Adipocyte (in vitro differentiated cells): ENCODE results near the gene WASHC4.
A peak's percentile ranks its signal among the peaks of the same experiment; 100 is the strongest.

Experiments
- DNase-seq: peaks from one replicate; pipeline ENCODE4 v3.0.0-alpha.2; 2015; ENCODE audit warnings: low read depth
- H3K27me3 ChIP-seq: replicated peaks from 2 replicates; pipeline ENCODE4 v1.7.0; 2013; ENCODE audit warnings: mild to moderate bottlenecking, low read length, moderate library complexity; ENCODE audit not compliant: control insufficient read depth, insufficient read depth
- H3K36me3 ChIP-seq: 2 replicates; pipeline ENCODE4 v1.7.0; 2013; ENCODE audit warnings: low read length, mild to moderate bottlenecking, moderate library complexity; ENCODE audit not compliant: control insufficient read depth, insufficient read depth, severe bottlenecking
- H3K4me1 ChIP-seq: 2 replicates; pipeline ENCODE4 v1.7.0; 2013; ENCODE audit warnings: mild to moderate bottlenecking, low read length, moderate library complexity; ENCODE audit not compliant: control insufficient read depth, insufficient read depth
- H3K4me3 ChIP-seq: 2 replicates; pipeline ENCODE4 v1.7.0; 2013; ENCODE audit warnings: mild to moderate bottlenecking, low read length, moderate library complexity
- H3K9ac ChIP-seq: 2 replicates; pipeline ENCODE4 v1.7.0; 2013; ENCODE audit warnings: mild to moderate bottlenecking, low read length, moderate library complexity
- H3K9me3 ChIP-seq: 2 replicates; pipeline ENCODE4 v1.7.0; 2013; ENCODE audit warnings: mild to moderate bottlenecking, low read length, moderate library complexity; ENCODE audit not compliant: control insufficient read depth

WASHC4 gene

DNA sequence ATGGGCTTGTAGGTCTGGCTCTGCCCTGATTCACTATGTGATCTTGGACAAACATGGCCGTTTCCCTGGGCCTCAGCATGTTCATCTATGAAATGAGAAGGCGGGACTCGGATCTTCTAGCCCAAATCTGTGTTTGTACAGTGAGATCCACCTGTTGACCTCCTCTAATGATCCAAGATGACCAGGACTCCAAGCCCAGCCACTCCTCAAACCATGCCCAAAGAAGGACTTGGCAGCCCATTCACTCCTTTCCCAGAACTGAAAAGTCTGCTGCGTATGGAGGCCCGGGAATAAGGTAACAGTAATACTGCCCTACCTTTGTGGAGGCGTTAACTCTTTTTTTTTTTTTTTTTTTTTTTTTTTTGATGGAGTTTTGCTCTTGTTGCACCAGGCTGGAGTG lies 88.6 kb downstream of the WASHC4 start:
- no peaks in the 10 kb centered on the region for H3K9me3 ChIP-seq

DNA sequence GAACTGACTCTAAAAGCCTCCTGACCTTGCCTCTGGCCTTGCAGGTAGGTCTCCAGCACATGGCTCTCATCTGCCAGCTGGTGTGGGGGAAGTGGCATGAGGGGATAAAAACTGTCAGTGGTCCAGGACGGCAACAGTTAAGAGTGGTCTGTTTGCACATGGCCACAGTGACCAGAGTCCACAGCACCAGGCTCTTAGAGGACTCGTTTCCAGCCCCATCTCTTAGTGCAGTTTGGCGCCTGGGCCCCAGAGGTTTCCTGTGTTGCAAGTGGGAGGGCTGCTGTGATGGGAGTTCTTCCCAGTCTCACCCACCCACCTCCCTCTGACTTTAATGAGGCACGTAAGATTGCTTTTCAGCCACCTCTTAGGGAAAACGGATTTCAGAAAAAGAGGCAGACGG lies 91.4 kb downstream of the WASHC4 start:
- DNase-seq, result no peak
- H3K9ac ChIP-seq, result no peak overlapping the region
- H3K36me3 ChIP-seq, result peaks cover 97% of the 10 kb centered on the region
- peaks cover 6% of the 10 kb centered on the region for H3K4me1 ChIP-seq
- no peaks in the 10 kb centered on the region for H3K9me3 ChIP-seq
- H3K4me3 ChIP-seq, result no peak overlapping the region
- no peaks in the 10 kb centered on the region for H3K27me3 ChIP-seq

More for the DNA sequence above, 88.6 kb downstream of the WASHC4 start:
- H3K4me1 ChIP-seq, result peaks cover 2% of the 10 kb centered on the region
- no peak overlapping the region for H3K4me3 ChIP-seq
- DNase-seq, result no peak
- H3K9ac ChIP-seq, result no peak overlapping the region
- H3K27me3 ChIP-seq, result no peaks in the 10 kb centered on the region
- H3K36me3 ChIP-seq, result peaks cover 97% of the 10 kb centered on the region

DNA sequence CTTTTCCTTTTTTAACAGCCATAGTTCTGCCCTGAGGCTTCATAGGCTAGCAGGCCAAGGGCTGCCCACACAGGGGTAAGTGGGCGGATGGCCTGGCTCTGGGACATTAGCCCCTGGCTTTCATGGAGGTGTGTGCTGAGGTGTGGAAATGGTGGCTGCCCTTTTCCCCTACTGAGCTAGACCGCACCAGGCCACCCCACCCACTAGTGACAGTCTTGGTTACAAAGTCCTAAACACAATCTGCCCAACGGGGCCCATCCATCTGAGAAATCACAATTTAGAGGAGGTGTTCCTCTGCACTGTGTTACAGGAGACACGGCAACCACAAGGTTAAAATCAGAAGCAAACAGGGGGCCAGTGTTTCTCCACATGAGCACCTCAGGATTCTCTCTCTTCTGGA lies 92.9 kb downstream of the WASHC4 start:
- no peak for DNase-seq
- no peaks in the 10 kb centered on the region for H3K27me3 ChIP-seq
- H3K9ac ChIP-seq, result no peak overlapping the region
- peaks cover 97% of the 10 kb centered on the region for H3K36me3 ChIP-seq
- H3K9me3 ChIP-seq, result no peaks in the 10 kb centered on the region
- no peak overlapping the region for H3K4me3 ChIP-seq
- H3K4me1 ChIP-seq, result peaks cover 15% of the 10 kb centered on the region

DNA sequence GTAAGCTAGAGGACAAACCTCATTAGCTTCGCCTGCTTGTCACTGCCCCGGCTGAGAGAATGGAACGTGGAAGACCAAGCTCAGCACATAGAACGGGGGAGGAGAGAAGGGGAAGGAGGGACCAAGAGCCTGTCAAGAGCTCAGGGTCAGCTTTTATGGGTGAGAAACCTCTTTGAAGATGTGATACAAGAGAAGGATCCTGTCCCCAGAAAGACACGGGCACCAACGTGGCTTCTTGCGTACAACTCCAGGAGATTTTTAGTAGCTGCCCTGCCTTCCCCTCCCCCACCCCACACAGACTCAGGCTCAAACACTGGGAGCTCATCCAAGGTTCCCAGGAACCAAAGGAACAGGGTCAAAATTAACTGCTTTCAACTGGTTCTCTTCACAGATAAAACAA lies 93.8 kb downstream of the WASHC4 start:
- no peak for DNase-seq
- Histone ChIP-seq H3K36me3 (peaks cover 97% of the 10 kb centered on the region), H3K27me3 (no peaks in the 10 kb centered on the region), H3K9me3 (no peaks in the 10 kb centered on the region), H3K9ac (no peak overlapping the region), H3K4me1 (peaks cover 23% of the 10 kb centered on the region), H3K4me3 (no peak overlapping the region)

DNA sequence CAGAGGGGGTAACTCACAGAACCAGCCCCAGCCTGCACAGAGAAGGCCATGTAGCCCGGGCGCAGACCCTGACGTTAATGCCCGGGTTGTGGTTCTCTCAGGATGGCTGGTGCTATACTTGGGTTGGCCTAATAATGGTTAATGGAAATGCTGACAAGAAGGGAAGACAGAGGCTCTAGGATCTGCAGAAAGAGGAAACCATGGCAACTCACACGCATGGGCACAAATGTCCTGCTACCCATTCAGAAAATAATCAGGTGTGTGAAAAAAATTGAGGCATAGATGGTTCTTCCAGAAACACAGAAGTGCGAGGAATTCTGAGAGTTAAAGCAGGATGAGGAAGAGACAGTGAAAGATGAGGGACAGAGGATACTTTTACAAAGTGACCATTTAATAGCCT lies 94.7 kb downstream of the WASHC4 start:
- DNase-seq, result no peak
- no peak overlapping the region for H3K9ac ChIP-seq
- H3K36me3 ChIP-seq, result peaks cover 97% of the 10 kb centered on the region
- H3K27me3 ChIP-seq, result no peaks in the 10 kb centered on the region
- H3K9me3 ChIP-seq, result no peaks in the 10 kb centered on the region
- H3K4me1 ChIP-seq, result peaks cover 23% of the 10 kb centered on the region
- no peak overlapping the region for H3K4me3 ChIP-seq

DNA sequence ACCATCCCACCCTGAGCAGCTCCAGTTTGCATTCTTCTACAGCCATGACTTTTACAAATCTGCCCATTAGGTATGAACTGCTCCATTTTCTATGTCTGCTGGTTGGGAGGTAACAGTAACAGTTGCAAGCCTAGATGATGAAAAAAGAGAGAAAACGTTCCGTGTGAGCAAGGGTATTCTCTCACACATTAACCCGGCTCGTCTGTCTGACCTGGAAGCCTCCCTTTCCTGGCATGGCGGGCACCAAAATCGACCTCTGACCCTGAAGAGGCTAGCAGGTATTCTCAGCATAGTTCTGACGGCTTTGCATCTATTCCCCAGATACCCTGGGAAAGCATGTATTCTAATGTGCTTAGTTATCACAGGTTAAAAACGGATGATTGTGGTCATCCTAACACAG lies 96.6 kb downstream of the WASHC4 start:
- Histone ChIP-seq H3K9me3 (no peaks in the 10 kb centered on the region), H3K9ac (no peak overlapping the region), H3K4me3 (no peak overlapping the region), H3K27me3 (no peaks in the 10 kb centered on the region), H3K4me1 (peaks cover 23% of the 10 kb centered on the region), H3K36me3 (peaks cover 97% of the 10 kb centered on the region)
- no peak for DNase-seq

DNA sequence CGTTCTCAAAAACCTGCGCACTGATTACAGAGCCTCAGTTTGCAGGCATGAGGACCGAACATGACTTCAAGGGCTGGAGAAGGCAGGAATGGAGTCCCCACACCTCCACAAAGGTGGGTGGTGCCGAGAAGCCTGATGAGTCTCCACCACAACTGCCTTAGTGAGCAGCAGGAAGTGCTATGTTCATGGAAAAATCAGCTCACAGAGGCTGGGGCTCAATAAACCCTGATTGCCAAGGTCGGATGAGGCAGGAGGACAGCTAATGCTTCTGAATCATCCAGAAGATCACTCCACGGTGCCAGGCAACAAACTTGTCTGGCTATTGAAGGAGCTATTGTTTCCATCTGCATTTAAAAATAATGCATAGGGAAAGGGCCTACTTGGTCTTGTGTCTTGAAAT lies 97.4 kb downstream of the WASHC4 start:
- Histone ChIP-seq H3K4me1 (peaks cover 23% of the 10 kb centered on the region), H3K4me3 (no peak overlapping the region), H3K27me3 (no peaks in the 10 kb centered on the region), H3K36me3 (peaks cover 99% of the 10 kb centered on the region), H3K9me3 (no peaks in the 10 kb centered on the region), H3K9ac (peak overlapping the region; percentile 31)
- DNase-seq, result peak; percentile 56

DNA sequence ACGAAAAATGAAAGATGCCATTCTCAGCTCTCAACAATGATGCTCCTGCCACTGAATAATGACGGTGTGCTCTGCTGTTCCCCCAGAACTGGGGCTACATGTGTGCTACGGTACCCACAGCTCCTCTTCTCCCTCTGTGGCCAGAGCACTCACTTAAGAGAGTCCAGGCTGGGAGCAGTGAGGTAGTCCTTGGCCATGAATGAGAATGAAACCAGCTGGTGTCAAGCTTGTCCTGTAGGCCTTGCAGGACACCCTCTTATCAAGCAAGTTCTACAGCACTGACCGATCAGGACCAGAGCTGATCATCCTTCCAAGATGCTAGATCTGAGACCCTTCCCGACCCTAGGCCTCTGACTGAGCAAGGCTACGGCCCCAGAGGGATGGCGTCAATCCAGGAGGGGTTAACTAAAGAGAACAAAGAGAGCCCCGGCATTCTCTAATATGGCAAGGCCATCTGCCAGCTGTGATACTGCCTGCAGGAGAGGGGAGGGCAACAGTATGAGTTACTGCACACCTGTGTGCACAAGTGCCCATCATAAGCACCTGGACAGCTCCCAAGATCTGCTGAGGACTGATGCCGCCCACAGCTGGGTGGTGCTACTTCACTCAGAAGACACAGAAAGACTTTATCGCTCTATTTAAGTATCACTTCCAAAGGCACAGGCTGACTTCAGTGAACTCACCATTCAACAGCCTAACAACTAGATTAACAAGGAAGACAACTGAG lies 98.0 kb downstream of the WASHC4 start:
- Histone ChIP-seq H3K4me3 (no peak overlapping the region), H3K36me3 (peaks cover 98% of the 10 kb centered on the region), H3K27me3 (no peaks in the 10 kb centered on the region), H3K4me1 (peaks cover 21% of the 10 kb centered on the region), H3K9ac (peak overlapping the region; percentile 31), H3K9me3 (no peaks in the 10 kb centered on the region)
- DNase-seq, result no peak

DNA sequence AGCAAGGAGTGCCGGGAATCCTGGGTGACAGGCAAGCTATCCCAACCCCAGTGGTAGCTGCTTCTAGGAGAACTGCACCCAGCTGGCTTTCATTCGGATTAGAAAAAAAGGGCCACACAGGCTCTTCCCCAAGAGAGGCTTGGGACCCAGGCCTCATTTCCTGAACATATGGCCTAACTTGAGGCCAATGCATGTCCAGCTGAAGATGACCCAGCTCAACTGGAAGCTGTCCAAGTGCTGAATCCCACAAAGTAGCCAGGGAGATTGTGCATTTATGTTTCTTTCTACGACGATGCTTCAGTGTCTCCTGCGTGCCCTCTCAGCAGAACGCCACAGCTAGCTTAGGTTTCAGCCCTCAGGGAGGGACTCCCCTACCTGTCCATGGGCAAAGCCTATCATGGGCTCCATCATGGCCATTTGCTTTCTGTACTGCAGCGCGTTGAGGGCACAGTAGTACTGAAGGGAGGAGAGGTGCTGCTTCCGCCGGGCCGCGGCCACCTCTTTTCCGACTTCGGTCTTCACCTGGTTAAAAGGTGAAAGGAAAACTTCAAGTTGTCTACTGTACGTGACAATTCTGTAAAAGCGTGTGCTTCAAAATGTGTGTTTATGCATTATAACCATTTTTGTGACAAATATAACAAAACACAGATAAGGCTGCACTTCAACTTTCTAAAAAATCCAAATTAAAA lies 99.3 kb downstream of the WASHC4 start:
- Histone ChIP-seq H3K9ac (no peak overlapping the region), H3K27me3 (no peaks in the 10 kb centered on the region), H3K36me3 (peaks cover 93% of the 10 kb centered on the region), H3K4me3 (no peak overlapping the region), H3K4me1 (peaks cover 29% of the 10 kb centered on the region), H3K9me3 (no peaks in the 10 kb centered on the region)
- DNase-seq, result no peak

DNA sequence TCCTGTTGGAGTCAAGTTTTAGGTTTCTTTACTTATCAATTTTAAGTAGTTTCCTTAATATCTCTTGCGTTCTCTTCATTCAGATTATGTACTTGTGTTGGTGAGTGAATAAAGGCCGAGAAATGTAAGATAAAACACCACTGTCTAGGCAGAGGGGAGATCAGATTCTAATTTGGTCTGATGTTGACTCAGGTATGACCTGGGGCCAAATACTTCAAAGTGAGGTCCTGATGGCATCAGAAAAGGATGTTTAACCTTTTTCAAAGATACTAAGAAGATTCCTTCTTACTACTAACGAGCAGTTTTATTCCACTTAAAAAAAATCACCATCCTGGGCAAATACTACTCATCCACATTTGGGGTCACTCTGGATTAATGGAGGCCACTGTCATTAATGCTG lies 101.6 kb downstream of the WASHC4 start:
- peaks cover 89% of the 10 kb centered on the region for H3K36me3 ChIP-seq
- no peak for DNase-seq

DNA sequence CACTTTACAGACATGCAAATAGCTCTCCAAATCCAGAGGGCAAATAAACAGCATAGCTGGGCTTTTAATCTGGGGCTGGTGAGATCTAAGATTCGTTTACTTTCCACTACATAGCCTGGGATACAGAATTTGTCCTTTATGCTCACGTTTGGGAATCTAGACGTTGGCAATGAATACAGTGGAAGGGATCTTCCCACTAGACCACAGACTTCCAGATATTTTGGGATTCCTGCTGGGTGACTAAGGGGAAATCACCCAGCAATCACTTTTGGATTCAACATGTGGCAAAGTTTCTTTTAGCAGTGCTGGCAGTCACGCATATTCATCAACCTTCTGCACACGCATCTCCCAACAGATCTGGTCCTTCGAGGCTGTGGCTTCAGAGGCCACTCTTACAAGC lies 104.9 kb downstream of the WASHC4 start:
- DNase-seq, result peak; percentile 67
- no peaks in the 10 kb centered on the region for H3K27me3 ChIP-seq
- H3K9ac ChIP-seq, result peak overlapping the region; percentile 65
- no peaks in the 10 kb centered on the region for H3K9me3 ChIP-seq
- peaks cover 38% of the 10 kb centered on the region for H3K4me1 ChIP-seq
- no peak overlapping the region for H3K4me3 ChIP-seq
- peaks cover 89% of the 10 kb centered on the region for H3K36me3 ChIP-seq

More for the DNA sequence above, 101.6 kb downstream of the WASHC4 start:
- no peaks in the 10 kb centered on the region for H3K27me3 ChIP-seq
- no peak overlapping the region for H3K9ac ChIP-seq
- H3K4me1 ChIP-seq, result peaks cover 43% of the 10 kb centered on the region
- H3K9me3 ChIP-seq, result no peaks in the 10 kb centered on the region
- no peak overlapping the region for H3K4me3 ChIP-seq
